GM12892 (cell line): Measurements from ENCODE around the gene SH2B3.
A peak's percentile ranks its signal among the peaks of the same experiment; 100 is the strongest.
"Not testable (repeated sequence)": the region's sequence is repeated elsewhere in the genome, so short reads cannot be mapped to it uniquely, and the experiment has no call there.

Experiments
- DNase-seq: peaks from one replicate; pipeline ENCODE4 v3.0.0; 2011; ENCODE audit not compliant: insufficient read length
- FAIRE-seq: peaks from 2 replicates; lab custom pipeline; 2011; peaks lifted over from hg19 to GRCh38; lab: Jason Lieb, UNC
- POLR2A ChIP-seq: IDR thresholded peaks from 2 replicates; pipeline ENCODE4 v1.6.1; 2011; ENCODE audit warnings: low read depth, low read length, control low read depth
- POLR2AphosphoS5 ChIP-seq: IDR thresholded peaks from 2 replicates; pipeline ENCODE4 v1.6.1; 2011; ENCODE audit warnings: low read depth, low read length, control low read depth
- TAF1 ChIP-seq: IDR thresholded peaks from 2 replicates; pipeline ENCODE4 v1.6.1; 2011; ENCODE audit warnings: low read depth, mild to moderate bottlenecking, control low read depth, low read length, borderline replicate concordance

SH2B3 gene

DNA sequence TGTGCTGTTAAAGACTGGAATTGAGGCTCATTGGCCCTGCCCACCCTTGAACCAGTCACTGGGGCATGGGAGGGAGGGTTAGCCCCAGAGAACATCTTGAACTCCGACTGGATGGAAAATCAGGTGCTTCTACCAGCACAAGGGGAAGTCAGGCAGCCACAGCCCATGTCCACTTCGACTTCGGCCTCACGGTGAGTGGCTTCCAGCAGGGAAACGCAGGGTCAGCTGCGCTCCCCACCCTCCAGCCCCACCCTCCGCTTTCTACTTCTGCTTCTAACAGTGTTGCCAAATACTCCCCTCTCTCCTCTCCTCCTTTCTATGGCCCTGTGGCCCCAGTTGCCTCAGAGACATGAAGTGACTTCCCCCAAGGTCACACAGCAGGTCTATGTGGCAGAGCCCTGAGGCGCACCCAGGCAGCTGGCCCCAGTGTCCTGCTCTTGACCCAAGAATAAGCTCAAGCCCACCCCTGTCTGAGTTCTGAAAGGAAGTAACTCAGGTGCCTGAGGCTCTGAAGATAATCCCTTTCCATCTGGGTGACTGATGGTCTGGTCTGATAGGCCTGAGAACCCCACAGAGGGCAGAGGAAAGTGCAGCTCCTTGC, 11.9 kb upstream of the SH2B3 start:
- DNase-seq (no peak), FAIRE-seq (no peak)
- no peak for TF ChIP-seq POLR2AphosphoS5
- no peak for TF ChIP-seq TAF1
- no peak for TF ChIP-seq POLR2A

DNA sequence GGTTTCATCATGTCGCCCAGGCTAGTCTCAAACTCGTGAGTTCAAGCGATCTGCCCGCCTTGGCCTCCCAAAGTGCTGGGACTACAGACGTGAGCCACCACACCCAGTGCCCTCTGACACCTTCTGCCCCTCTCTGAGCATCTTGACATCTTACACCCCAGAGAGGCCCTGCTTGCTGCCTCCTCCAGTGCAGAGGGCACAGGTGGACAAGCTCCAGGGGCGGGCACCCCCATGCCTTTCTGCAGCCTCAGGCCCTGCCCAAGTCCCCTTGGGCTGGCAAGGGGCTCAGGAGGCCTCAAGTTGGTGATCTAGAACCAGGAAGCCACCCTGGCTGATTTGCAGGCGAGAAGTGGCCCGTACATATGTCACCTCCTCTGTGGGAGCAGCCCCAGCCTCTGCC, 11.2 kb upstream of the SH2B3 start:
- no peak for DNase-seq
- TF ChIP-seq TAF1: no peak
- no peak for TF ChIP-seq POLR2AphosphoS5
- TF ChIP-seq POLR2A: no peak
- FAIRE-seq: no peak

DNA sequence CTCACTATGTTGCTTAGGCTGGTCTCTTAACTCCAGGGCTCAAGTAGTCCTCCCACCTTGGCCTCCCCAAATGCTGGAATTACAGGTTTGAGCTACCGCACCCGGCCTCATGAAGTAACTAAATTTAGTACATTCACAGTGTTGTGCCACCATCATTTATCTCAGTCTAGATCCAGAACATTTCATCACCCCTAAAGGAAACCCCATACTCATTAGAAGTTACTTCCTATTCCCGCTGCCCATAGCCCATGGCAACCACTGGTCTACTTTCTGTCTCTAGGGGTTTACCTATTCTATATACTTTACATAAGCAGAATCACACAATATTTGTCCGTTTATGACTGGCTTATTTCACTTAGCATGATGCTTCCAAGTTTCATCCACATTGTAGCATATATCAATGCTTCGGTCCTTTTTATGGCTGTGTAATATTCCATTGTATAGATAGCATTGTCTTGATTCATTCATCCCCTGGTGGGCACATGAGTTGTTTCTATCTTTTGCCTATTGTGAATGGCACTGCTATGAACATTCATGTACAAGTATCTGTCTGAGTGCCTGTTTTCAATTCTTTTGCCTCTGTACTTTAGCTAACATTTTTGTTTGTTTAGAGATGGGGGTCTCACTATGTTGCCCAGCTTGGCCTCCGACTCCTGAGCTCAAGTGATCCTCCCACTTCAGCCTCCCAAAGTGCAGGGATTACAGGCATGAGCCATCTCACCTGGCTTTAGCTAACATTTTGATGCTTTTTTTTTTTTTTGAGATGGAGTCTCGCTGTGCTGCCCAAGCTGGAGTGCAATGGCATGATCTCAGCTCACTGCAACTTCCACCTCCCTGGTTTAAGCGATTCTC, 10.2 kb upstream of the SH2B3 start:
- no peak for FAIRE-seq
- no peak for DNase-seq
- no peak for TF ChIP-seq POLR2A
- TF ChIP-seq TAF1: no peak
- TF ChIP-seq POLR2AphosphoS5: no peak

DNA sequence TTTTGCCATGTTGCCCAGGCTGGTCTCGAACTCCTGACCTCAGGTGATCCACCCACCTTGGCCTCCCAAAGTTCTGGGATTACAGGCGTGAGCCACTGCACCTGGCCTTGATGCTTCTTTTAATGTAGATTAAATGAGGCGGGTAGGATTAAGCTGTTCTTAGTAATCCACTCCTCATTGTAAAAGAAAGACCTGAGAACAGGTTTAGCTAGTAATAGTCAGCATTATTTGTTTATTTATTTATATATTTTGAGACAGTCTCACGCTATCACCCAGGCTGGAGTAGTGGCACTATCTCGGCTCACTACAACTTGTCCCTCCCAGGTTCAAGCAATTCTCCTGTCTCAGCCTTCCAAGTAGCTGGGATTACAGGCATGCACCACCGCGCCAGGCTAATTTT, 9.5 kb upstream of the SH2B3 start:
- not testable (repeated sequence) for DNase-seq, FAIRE-seq

DNA sequence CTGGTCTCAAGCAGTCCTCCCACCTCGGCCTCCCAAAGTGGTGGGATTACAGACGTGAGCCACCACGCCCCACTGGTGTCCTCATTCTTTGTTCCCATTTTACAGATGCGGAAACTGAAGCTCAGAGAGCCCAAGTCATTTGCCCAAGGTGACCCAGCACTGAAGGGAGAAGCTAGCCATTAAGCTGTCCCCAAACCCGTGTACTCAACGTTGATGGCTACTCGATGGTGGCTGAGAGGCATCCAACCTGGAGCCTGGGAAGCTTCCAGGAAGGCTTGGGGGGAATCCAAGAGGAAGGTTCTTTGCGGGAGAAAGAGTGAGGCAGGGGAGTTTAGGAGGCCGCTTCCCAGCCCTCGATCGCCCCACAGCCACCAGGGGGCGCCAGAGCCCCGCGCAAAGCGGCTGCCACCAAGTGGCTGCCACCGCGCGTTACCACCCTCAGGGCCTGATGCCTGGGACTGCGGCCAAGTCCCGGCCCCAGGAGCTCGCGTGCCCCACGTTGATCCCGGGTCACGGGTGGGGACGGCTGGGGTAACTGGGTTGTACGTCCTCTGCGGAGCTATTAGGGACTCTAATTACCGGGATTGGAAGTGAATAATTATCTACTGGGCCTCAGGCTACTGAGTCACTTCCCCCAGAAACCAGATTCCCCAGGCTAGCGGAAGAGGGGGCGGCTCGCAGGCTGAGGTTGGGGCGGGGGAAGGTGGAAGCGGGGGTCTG, 8.8 kb upstream of the SH2B3 start:
- DNase-seq (peak; percentile 84), FAIRE-seq (peak; percentile 81)
- no peak for TF ChIP-seq TAF1
- no peak for TF ChIP-seq POLR2A
- TF ChIP-seq POLR2AphosphoS5: no peak

DNA sequence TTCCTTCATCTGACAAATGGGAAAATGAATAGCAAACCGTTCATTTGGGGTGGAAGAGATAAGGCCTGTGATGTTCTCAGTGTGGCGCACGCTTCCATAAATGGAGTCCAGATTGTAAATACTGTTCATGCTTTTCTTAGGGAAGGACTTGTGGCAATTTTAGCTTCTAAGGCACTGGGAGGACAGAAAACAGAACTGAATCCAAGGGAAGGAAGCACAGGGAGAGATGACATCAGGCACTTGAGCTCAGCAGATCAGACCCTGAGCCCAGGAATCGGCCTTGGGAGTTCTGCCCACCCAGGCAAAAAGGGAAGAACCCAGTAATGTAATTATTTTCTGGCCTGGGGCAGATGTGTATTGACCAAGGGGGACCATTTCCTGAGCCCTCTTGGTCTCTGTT, 7.2 kb upstream of the SH2B3 start:
- DNase-seq (no peak), FAIRE-seq (no peak)
- no peak for TF ChIP-seq TAF1
- TF ChIP-seq POLR2A: no peak
- no peak for TF ChIP-seq POLR2AphosphoS5

DNA sequence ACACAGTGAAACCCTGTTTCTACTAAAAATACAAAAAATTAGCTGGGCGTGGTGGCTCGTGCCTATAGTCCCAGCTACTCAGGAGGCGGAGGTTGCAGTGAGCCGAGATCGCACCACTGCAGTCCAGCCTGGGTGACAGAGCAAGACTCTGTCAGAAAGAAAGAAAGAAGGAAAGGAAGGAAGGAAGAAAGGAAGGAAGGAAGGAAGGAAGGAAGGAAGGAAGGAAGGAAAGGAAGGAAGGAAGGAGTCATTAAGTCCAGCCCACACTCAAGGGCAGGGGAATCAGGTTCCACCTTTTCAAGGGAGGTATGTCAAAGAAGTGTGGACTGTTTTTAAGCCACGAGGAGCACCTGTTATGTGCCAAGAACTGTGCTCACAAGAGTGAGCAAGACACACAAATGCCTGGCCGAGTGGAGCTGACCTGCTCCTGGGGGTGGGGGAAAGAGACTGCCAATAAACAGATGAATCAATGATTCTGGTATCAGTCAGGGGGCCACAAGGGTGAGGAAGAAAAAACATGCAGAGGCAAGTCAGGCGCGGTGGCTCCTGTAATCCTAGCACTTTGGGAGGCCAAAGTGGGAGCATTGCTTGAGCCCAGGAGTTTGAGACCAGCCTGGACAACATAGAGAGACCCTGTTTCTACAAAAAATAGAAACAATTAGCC, 5.8 kb upstream of the SH2B3 start:
- not testable (repeated sequence) for DNase-seq, FAIRE-seq

DNA sequence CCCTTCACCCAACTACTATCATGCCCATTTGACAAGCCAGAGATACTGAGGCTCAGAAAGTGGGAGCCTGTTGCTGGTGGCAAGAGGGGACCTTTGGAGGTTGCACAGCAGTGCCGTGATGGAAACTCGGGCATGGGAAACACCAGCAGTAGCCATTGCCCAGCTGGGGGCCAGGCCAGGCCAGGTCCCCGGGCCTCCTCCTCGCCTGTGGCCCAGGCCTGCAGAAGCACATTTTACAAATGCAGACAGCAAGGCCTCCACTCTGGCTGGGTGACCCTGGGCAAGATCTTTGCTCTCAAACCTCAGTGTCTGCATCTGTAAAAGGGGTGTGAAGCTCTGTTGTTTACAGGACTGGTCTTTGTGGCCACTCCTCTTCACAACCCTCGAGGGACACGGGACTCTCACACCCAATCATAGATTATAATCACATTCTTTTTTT, 4.5 kb upstream of the SH2B3 start:
- no peak for FAIRE-seq
- no peak for DNase-seq
- TF ChIP-seq POLR2A: no peak
- TF ChIP-seq POLR2AphosphoS5: no peak
- no peak for TF ChIP-seq TAF1

DNA sequence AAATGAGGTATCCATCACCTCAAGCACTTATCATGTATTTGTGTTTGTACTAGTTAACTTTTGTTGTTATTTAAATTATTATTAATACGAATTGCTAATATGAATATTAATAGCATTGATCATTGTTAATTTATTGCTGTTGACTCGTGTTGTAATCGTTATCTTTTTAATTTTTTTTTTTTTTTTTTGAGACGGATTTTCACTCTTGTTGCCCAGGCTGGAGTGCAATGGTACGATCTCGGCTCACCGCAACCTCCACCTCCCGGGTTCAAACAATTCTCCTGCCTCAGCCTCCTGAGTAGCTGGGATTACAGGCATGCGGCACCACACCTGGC, 3.3 kb upstream of the SH2B3 start:
- not testable (repeated sequence) for FAIRE-seq, DNase-seq

DNA sequence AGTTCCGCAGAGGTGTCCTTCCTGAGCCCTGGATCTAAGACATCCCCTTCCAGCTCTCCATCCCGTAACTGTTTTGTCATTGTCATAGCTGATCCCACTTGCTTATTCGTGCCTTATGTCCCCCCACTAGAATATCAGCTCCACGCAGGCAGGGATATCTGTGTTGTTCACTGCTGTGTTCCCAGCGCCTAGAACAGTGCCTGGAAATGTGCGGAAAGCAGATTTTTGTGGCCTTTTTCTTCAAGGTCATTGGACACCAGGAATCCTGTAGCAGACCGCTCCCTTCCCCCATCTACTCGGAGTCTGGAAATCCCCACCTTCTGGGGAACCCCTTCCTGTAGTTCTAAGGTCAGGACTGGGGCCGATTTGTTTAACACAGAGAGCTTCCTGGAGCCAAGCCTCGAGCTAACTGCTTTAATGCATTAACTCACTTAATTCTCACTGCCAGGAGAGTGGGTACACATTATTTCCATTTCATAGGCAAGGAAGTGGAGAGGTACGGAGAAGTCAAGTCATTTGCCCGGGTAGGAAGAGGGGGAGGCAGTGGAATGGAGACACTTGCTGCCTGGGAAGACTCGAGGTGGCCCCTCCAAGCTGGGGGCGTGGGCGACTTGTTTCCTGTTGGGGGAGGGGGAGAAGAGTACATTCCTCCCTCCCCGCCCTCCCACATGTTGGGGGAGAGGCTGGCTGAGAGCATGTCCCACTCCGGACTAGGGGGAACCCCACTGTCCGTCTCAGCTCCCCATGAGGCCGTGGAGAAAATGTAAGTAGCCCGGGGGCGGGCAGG, 1.2 kb upstream of the SH2B3 start:
- FAIRE-seq (peak; percentile 78), DNase-seq (no peak)
- no peak for TF ChIP-seq TAF1
- peak; percentile 35; the same call in 1 of the 2 replicates for TF ChIP-seq POLR2A

DNA sequence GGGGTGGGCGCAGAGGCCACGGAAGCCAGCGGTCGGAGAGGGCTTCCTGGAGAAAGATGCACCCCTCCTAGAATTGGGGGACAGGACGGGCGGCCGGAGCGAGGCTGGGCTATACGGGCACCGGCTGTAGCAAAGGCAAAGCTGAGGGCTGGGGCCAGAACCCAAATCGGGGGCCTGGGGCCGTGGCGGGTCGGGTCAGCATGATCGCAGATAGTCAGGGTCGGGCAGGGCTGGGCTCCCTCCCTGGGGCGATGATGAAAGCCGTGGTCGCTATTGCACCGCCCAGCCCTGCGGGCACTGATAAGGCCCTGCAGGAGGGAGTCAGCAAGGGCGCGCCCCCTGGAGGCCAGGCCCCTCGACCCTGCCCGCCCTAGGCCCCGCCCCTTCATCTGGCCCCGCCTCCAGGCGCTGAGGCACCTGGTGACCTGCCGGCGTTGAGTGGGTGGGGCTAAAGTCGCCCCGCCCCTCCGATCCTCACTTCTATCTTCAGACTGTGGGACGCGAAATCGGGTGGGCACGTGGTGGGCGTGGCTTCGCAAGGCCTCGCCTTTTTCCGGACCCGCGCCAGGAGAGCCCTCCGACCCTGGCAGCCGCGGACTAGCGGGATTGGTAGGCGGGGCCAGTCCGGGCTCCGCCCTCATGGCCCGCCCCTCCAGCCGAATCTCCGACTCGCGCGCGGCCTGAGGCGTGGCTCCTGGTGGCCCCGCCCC, 419 bp upstream of the SH2B3 start:
- FAIRE-seq (no peak), DNase-seq (peak; percentile 95)
- TF ChIP-seq POLR2A: peak; percentile 59; the same call in 1 of the 2 replicates
- TF ChIP-seq POLR2AphosphoS5: peak; percentile 70
- TF ChIP-seq TAF1: 0 out of 2 replicates have a peak, but pooled peaks have one; percentile 26
